Activated CD4-positive, CD25-positive, alpha-beta regulatory T cell treated with anti-CD3 and anti-CD28 coated beads, Interleukin-2, amount 50 U/mL, for 24 hours (primary cell): Measurements from ENCODE around the gene PIGU.

Source experiments
- ATAC-seq, 2 donors: fragments of 150-1000 bp; cut with Tn5 transposase; one replicate each; pipeline ENCODE4 v1.10.0; 2021; ENCODE audit warnings: mild to moderate bottlenecking in 1 of 2, moderate library complexity in 1 of 2

PIGU gene

DNA sequence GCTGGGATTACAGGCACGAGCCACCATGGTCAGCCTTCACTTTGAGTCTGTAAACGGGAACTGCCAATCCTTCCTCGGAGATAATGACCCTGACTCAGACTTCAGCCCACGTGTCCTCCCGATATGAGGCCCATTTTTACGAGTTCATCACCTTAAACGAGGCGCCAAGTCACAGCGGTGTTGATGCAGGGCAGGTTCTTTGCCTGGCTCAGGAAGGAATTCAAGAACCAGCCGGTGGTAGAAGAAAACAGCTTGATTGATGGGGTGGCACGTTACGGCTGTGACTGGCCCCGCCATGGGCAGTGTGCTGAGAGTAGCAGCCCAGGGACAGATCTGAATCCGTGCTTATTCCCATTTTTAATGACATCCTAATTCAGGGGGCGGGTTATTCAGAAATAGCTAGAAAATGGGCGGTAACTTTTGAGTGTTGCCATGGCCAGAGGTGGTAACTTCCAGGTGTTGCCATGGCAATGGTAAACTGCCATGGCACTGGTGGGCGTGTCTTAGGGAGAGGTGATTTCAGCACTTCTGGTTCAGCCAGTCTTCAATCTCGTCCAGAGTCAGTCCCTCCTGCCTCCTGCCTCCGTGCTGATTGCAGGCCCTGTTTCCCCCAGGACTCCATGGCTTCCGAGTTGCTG lies 127.5 kb downstream of the PIGU start:
- no peak for ATAC-seq

DNA sequence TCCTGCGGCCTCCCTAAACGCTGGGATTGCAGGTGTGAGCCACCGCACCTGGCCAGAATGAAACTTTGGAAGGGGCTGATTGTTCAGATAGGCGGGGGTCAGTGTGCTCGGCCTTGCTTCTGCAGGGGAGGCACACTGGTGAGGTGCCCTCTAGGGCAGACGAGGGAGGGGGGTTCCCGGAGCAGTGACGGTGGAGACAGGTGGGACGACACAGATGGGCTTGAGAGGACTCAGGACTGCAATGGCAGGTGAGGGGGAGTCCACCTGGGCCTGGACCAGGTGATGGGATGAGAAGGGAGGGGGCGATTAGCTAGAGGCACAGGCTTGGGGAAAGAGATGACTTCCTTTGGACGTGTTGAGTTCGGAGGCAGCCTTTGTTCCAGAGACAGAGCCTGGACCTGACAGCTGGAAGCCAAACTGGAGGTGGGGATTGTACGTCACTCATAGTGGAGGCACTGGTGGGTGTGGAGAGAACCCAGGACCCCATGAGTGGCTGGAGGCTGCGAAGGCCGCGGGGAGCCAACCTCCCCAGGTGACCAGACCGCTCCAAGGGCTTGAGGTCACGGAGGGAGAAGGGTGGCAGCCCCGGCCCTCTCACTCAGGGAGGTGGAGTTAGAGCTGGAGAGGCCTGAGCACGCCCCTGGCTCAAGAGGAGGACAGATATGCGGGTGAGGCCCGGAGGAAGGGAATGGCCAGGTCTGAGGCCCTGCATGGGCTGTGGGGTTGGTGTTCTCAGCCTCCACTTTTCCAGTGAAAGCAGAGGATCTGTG lies 128.9 kb downstream of the PIGU start:
- ATAC-seq: no peak

DNA sequence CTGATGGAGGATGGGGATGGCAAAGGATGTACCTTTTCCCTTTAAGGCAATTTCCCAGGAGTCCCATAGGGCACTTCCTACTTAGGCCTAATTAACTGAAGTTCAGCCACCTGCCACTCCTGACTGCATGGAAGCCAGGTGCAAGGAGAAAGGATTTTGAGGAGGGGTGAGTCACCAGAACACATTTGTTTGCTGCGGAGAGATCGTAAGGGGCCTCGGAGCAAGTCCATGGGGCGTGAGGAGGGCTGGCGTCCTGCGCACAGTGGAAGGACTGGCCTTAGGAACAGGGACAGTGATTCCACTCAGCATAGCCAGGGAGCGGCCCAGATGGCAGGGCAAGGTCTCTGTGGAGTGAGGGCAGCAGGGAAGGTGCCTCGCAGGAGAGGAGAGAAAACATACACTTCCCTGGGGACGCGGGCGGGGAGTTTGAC lies 130.1 kb downstream of the PIGU start:
- no peak for ATAC-seq

DNA sequence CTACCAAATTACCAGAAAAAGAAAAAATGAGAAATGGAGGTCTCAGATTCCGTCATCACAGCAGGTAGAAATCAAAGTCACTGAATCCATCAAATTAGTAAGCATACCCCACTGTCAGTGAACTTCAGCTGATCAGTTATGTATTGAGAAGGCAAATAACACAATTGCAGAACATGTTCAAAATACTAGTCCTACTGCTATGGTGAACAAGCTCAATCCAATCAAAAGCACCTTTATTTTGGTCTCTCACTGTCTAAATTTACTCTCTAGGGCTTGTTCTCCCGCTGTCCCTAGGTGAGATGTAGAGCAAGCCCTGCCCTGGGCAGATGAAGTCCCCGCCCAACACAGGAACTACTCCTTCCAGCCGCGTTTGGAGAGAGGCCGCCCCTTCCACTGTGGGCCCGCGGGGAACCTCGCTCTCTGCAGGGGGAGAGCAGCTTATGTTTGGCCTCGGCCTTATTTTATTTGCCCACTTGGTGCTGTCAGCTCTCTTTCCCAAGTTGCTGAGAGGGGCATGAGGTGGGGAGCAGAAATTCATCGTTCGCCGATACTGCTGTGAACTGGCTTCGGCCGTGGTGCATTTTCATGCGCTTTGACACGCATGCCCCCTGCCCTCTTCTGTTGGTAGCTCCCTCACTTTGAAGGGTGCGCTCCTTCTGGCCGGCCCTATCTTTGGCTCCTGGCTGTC lies 132.6 kb downstream of the PIGU start:
- peak in 1 of 2 donors; percentile 43 for ATAC-seq

DNA sequence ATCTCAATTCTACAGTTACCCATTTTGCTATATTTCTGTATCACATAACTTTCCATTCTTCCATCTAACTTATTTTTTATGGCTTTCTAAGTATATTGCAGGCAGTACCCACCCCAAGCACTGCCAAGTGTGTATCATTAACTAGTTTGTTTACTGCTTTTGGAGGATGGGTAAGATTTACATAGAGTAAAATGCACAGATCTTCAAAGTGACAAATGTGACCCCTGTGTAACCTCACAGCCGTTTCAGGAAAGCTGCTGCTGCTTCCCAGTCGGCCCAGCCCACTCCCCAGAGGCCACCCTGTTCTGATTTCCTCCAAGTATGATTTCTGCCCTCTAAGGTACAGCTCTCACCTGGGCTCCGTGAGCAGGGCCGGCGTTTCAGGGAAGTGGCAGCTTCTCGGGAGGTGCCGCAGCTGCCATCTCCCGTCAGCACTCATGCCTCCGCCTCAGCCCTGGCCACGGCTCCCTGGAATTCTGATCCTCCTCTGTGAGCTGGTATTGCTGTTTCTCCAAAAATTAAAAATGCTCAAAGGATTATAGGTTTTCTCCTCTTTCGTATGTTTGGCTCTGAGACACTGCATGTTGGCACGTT lies 133.3 kb downstream of the PIGU start:
- ATAC-seq: no peak

DNA sequence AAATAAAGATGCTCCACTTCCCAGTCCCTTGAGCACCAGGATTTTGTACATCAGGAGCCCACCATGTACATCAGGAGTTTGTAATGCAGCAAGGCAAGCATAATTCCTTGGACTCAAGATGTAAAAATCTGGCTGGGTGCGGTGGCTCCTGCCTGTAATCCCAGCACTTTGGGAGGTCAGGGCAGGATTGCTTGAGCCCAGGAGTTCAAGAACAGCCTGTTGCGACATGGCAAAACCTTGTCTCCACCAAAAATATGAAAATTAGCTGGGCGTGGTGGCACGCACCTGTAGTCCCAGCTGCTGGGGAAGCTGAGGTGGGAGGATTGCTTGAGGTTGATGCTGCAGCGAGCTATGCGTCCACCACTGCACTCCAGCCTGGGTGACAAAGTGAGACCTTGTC lies 134.5 kb downstream of the PIGU start:
- ATAC-seq: no peak

DNA sequence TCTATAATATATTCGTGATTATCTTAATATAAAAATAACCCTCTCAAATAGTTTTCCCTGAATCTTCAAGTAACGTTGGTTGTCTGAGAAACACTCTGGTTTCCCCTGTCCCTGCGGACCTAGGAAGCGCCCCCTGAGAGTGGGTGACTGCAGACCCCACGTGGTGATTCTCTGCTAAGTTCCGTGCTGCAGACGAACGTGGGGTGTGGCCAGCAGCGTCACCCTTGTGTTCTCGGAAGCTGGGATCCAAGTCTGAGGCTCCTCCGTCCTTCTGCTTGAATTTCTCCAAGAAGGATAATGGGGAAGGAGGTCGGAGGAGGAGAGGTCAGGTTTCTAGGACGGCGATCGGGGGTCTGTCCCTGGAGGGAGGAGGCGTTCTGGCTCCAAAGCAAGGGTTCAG lies 135.0 kb downstream of the PIGU start:
- no peak for ATAC-seq

DNA sequence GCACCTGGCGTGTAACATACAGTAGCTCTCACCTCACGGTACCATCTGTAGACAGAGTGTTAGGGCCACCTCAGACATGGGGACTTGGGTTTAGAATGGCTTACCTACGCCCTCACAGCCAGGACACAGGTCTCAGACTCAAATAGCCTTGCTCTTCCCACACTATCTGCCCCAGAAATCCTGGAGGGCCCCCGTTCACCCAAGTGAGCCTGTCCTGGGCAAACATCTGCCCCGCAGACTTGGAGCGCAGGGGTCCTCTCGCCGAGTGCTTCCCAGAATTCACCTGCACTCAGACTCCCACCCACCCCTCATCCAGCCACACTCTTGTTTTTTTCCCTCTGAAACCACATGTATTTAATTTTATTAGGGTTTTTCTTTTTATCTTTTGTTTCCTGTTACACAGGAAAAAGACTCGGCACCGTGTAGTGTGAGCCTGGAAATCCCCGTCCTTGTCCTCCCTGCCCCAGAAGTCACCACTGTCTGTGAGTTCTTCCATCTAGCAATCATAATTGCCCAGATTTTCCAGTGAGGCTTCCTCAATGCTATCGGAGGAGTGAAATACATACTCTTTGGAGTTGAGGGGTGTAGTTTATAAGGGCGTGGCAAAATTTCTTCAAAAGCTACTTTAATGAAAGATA lies 135.5 kb downstream of the PIGU start:
- peak; percentile 57 to 65 for ATAC-seq

DNA sequence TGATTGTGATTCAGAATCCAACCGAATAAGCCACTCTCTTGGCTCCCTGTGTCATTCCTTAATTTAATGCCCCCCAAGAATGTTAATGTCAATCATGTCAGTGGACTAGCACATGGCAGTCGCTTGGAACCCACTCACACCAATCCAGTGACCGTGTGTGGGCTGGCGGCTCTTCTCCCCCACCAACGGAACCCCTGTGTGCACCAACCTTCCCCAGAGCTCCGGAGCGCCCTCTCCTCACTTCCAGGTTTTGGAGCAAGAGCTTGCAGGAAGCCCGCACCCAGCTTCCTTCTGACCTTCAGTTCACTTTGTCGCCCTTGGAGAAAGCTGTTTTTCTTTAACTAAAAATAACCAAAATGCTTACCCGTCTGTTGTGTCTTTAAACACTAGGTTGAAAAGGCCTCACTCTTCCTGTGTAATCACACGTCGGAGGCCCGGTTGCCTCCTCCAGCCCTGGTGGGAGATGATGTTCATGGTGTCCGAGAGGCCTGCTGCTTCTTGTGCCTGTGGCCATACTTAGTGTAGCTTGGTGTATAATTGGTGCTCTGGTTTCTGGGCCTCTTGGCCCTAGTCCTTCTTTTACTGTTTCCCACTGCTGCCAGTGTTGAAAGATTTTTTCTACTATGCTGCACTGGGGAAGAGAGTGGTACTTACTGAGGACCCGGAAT lies 136.2 kb downstream of the PIGU start:
- ATAC-seq: no peak

DNA sequence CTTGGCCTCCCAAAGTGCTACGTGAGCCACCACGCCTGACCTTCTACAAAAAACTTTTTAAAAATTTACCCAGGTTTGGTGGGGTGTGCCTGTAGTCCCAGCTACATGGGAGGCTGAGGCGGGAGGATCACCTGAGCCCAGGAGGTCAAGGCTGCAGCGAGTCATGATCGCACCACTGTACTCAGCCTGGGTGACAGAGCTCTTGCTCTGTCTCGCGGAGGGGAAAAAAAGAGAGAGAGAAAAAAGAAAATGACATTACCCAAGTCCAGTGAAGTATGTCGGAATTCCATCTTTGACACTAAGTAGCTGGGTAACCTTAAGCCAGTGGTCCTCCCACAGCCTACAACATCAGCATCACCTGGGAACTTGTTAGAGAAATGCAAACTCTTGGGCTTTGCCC lies 137.1 kb downstream of the PIGU start:
- no peak for ATAC-seq

DNA sequence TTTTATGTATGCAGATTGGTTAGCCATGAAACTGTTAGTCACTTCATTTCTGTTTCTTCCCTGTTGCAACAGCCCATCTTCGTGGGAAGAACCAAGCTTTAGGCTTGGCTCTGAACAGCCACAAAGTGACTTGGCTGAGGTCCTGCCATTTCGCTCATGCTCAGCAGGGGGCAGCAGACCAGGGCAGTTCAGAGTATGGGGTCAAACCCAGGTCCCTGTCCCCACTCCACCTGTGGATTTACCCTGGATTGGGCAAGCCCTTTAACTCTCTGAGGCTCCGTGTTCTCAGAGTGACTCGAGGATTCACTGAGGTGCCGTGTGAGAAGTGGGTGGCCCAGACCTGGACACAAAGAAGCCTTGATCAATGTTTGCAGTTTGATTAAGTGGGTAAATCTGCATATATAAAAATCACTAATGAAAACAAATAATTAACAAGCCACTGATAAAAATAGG lies 138.2 kb downstream of the PIGU start:
- peak; percentile 42 to 54 for ATAC-seq

DNA sequence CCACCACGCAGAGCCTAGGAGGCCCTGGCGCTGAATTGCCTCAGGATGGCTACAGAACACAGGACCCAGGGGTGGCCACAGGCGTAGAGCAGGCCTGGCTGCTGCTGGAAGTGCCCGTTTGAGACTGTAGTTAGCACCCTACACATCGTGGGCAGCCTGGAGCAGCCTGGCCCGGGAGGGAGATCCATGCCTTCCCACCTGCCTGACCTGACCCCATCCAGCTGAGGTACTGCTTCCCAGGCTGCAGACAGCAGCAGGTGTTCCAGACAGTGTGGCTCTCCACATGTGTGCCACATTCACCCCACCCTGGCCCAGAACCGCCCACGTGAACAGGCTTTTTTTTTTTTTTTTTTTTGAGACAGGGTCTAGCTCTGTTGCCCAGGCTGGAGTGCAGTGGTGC lies 139.2 kb downstream of the PIGU start:
- no peak for ATAC-seq

DNA sequence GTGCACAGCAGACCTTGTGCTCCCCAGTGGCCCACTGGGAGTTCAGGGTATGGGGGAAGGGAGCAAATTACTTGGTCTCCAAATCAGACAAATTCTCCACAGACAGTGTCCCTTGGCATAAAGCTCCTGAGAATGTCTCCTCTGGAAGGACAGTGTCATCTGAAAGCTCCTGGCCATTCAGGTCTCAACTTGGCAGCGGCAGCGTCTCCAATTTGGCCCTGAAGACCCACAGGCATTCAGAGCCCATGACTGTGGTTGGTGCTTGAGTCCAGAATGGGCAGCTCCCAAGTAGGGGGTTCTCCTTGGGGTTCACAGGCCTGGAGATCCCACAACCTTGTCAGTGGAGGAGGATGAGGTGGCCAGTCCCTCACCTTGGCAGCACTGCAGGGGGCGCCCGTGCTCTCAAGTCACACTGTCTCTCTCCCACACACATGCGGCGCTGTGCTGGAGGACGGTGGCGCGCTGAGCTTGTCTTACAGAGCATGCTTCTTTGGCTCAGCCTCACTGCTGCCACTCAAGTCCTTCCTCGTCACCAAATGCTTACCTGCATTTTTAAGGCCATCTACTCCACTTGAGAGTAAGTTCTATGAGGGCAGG lies 140.0 kb downstream of the PIGU start:
- ATAC-seq: peak; percentile 52 to 55

DNA sequence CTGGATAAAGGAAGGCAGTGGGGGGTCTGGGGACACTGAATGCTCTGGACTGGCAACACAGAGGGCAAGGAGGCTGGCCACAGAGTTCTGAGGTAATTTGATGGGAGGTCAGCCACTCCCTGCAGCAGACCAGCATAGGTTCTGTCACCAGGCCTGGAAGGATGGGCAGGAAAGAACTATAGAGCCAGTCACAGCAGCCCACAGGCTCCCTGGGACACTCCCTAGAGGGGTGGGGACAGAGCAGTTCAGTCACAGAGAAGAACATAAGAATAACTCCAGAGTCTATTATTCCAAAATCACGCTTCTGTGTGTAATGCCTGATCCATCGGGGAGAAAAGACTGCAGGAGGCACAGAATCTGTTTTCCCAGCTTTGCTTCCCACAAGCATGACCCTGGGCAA lies 141.0 kb downstream of the PIGU start:
- no peak for ATAC-seq

DNA sequence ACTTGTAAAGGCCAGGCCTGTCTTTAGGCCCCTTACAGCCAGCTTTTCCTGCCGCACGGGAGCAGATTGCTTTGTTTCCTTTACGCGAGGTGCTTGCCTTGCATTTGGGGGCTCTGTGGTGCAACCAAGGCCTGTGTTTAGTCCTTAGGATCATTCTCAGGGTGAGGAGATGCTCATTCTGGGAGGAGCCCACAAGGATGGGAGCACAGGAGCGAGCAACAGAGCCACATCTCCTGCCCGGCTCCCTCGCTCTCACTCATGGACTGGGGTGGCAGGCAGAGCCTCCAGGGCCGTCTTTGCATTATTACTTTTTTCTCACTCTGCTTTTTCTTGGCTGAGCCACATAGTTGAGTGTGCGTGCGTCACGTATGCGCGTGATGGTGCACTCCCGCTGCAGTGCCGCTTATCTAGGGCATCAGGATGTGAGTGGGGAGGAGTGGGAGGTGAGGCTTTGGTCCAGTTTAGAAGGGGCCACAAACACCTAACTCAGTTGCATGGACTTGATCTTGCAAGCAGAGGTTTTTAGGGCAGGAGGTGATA lies 141.5 kb downstream of the PIGU start:
- ATAC-seq: no peak

DNA sequence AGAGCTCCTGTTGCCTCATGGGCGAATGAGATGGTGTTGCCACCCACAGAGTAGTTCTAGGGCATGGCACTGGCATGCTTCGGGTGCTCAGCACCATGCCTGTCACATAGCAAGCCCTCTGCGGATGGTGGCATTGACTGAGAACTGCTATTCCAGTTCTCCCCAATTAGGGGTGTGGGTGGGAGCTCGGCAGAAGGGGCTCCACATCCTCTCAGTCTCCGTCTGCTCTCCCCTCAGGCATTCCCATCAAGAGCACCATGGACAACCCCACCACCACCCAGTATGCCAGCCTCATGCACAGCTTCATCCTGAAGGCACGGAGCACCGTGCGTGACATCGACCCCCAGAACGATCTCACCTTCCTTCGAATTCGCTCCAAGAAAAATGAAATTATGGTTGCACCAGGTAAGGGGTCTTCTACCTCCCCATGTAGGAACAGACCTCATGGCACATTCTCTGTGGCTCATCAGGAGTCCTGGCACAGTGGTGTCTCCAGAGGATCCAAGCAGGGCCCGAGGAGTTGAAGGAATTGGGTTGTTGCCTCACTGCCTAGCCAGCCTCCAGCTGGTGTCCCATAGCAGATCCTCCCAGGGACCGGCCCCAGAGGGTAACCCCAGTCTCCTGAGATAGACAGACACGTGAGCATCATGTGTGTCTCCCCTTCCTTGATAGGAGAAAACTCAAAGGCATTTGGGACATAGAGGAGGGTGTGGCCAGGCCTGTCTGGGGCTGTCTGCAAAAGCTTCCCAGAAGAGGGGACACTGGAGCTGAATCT lies 142.3 kb downstream of the PIGU start:
- no peak for ATAC-seq

DNA sequence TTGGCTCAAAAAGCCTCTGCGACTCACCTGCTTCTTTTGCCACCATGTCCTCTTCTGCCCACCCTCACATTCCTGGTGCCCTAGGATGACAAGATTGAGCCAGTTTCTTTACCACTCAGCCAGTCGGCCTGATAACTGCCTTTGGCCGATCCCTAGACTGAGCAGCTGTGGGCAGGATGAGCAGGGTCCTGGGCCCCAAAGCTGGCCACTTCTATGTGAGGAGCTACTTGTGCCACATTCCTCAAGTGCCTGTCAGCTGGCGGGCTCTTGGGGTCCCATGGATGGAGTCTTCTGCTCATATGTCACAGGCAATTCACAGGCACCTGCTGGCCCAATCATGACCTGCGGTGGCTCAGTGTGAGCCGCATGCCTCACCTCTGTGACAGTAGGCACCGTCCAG lies 144.1 kb downstream of the PIGU start:
- no peak for ATAC-seq

DNA sequence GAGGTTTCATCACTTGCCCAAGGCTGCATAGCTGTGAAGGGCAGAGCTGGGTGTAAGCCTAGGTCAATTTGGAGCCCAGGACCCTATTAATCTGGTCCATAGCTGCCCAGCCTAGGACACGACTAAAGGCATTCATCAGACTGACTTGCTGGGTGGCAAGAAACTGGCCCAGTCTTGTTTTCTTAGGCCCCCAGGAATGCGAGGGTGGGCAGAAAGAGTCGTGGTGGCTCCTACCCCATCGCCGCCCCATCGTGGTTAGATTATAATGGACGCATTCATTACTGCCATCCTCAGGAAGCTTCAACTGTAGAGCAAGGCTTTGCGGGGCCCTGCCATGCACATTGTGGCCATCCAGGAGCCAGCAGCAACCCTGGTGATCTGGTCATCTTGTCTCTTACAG lies 144.6 kb downstream of the PIGU start:
- ATAC-seq: no peak

DNA sequence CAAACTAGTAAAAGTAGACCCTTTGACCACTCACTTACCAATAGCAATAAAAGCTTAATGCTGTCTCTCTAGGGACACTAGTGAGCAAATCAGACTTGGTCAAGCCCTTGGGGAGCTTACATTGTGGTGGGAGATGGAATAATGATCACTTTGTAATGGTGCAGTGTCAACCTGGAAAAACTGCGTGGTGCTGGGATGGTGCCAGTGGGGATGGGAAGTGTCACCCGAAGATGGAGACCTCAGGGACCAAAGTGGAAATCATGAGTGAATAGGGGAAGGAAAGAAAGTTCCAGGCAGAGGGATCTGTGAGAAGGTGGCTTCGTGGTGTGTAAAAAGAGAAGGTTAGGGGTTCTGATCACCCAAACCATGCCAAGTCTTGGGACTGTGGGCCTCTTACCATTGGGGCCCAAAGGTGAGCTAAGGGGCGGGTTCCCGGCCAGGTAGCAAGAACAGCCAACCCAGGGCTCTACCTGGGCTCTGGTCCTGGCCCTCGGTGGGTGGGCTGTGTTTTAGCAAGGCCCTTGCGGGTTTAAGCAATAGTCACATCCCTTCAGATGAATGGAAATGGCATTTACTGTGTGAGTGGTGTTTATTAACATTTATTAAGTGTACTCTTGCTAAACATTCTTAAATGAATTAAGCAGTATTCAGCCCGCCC lies 145.2 kb downstream of the PIGU start:
- ATAC-seq: no peak

DNA sequence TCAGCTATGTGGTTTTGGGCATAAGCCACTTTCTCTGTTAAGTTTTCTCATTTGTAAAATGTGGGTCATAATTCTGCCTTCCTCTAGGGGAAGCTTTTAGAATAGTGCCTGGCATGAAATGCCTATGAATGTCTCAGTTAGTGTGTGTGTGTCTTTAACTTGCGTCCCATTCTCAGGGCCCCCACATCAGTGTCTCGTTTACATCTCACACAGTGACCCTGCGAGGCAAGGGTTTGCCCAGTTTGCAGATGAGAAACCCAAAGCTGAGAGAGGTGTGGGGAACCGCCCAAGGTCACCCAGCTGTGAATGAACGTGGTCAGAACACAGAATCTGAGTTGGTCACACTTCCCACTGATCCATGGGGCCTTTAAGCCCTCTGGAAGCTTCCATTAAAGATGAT lies 146.6 kb downstream of the PIGU start:
- no peak for ATAC-seq
